ENCODE data around the gene CD247.

CD247 gene

DNA sequence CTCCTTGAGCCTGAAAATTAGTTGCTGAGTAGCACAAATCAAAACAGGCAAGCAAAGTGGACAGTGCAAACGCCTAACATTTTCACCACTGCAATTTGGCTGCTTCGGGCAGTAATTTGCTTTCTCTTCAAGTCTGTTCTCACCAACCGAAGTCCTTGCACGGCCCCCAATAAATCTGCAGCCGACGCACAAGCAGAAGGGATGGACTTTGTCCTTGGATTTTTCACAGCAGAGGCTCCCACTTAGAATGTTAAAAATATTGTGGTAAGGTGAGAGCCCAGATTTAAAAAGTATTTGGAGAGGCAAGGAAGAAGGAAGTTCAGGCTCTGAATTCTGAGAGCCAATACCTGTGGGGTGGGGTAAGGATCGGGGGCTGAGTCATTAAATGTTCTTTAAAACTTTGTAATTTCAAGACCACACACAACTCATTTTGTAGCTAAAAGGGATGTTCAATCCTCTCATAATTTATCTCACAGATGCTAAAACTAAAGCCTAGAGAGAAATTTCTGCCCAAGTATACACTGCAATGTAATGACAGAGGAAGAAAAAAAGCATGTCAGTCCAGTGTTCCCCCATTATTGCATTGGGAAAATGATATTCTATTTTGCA lies 6.2 kb downstream of the CD247 start:
- in situ Hi-C loops (cut with MboI; ENCODE audit: low sequenced_read_pairs): no loop called here

DNA sequence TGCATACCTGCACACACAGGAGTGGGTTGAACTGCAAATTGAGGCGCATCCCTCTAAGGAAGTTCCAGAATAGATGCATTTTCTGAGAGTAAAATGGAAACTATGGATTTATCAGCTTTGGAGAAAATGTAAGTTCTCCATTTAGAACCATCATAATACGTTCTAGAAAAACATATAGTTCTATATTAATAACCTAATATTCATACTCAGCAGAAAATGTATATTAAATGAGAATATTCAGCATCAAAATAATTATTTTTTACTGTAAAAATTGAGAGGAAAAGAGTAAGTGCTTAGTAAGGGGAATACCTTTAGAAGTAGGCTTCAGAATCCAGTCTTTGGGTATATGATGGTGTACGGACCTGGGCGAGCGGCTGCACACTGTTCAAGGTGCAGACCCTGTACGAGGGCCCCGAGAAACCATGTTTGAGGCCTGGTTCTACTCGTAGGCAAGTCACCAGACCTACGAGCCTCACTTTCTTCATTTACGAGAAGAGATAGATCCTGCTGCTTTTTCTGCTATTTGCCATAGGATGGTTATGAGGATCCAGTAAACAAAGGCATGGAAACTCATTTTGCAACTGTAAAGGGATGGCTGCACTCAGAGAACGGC lies 6.8 kb downstream of the CD247 start:
- in situ Hi-C loops (cut with MboI; ENCODE audit: low sequenced_read_pairs): no loop called here

DNA sequence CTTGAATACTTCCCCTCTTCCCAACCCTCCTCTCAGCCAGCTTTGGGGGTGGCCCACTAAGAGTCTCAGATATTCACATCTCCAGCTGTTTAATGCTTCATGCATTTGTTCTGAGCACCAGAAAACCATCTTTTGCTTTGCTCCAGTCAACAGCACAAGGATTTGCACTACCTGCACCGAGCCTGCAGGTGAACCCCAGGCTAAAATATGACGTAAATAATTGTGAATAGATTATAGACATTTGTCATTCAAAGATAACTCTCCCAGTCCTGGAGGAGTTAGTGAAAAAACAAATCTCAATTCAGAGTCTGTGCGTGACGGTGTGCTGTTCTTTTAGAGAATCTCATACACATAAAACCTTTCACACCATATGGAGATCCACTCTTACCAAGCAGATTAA lies 7.4 kb downstream of the CD247 start:
- in situ Hi-C loops (cut with MboI; ENCODE audit: low sequenced_read_pairs): no loop called here

DNA sequence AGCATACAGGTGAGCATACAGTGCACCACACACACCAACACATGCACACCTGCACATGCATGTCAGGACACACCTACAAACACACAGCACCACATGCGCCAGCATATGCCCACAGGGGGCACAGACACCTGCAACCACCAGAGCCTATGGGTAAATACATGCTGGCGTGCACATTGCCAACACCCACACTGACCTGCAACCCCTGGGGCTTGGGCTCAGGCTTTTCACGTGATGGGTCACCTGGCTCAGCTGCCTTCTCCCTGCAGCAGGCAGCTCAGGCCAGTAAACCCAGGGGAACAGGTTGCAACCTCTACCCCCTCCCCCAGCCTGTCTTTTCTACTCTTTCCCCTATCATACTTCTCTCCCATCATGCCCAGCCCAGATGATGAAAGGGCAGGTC lies 8.1 kb downstream of the CD247 start:
- in situ Hi-C loops (cut with MboI; ENCODE audit: low sequenced_read_pairs): no loop called here

DNA sequence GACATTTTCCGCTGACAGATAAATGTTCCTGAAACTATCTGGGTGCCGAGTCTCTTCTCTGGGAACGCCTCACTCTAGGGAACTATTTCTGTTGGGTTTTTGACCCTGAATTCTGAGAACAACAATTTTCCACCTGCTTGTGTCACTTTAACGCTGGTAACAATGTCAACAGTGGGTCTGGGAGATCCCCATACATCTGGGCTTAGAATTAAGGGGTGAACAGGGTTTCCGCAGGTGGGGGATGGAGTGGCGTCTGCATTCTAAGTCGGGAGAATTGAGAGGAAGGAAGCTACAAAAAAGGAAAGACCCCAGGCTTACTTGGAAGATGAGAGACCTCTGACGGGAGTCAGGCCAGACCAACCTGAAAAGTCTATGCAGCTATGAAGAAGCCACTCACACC lies 8.7 kb downstream of the CD247 start:
- in situ Hi-C loops (cut with MboI; ENCODE audit: low sequenced_read_pairs): no loop called here

DNA sequence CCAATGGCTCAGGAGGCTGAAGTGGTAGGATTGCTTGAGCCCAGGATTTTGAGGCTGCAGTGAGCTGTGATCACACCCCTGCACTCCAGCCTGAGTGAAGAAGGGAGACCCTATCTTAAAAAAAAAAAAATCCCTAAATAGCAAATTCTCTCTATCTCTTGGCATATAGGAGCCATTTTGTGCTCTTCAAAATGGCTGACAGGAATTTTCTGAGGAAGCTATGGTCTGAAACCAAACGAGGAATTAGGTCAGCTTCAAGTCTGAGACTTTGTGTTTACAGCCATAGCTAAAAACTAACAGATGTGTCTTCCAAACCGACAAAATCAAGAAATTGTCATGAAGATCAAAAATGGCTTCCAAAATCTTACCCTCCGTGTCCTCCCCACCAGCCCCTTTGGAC lies 10.6 kb downstream of the CD247 start:
- in situ Hi-C loops (cut with MboI; ENCODE audit: low sequenced_read_pairs): no loop called here

DNA sequence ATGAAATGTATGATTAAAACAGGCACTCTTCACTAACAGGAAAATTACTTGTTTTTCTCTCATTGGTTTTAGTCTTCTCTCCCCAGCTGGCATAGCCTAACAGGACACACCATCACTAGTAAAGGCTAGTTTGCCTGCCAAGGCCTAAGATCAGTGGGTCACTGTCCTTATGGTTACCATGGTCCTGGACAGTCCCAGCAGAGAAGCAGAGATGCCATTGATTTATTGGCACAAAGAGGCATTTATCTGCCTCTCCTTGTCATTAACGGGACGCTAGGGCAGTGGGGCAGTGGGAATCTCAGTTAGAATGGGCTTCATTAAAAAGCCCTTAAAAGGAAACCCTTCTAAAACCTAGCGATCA lies 13.9 kb downstream of the CD247 start:
- in situ Hi-C loops (cut with MboI; ENCODE audit: low sequenced_read_pairs): no loop called here

DNA sequence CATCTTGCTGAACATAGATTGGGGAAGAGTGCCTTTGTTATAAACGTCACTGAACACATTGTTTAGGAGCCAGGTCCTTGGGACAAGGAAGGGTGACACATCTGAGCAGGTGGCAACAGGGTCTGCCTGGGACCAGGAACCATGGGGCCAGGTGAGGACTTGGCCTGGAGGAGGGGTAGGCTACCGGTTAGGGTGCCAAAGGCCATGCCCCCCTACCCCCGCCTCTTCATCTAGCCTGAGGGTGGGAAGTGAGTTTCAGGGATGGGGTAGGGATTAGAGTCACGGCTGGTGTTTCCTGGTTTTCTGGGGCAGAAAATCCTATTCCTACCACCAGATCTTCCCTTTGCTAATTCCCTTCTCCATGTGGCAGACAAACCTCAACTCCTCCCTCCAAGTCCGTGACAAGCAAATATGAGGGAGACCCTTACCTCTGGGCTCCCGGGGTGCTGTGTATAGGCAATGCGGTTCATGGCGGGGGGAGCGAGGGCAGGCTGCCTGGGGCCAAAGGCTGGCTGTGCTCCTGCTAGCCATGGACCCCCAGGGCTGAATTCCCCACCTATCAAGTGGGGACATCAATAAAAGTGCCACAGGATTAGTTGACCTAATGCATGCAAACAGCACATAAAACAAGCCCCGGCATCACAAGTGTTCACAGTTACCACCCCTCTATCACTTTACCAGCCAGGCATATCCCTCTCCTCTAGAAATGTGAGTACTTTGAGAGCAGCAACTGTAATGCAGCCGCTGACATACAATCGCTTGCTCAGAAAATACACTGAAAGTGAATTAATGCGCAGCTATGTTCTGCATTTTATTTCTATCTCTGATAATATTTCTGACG lies 14.5 kb downstream of the CD247 start:
- in situ Hi-C loops (cut with MboI; ENCODE audit: low sequenced_read_pairs): no loop called here

DNA sequence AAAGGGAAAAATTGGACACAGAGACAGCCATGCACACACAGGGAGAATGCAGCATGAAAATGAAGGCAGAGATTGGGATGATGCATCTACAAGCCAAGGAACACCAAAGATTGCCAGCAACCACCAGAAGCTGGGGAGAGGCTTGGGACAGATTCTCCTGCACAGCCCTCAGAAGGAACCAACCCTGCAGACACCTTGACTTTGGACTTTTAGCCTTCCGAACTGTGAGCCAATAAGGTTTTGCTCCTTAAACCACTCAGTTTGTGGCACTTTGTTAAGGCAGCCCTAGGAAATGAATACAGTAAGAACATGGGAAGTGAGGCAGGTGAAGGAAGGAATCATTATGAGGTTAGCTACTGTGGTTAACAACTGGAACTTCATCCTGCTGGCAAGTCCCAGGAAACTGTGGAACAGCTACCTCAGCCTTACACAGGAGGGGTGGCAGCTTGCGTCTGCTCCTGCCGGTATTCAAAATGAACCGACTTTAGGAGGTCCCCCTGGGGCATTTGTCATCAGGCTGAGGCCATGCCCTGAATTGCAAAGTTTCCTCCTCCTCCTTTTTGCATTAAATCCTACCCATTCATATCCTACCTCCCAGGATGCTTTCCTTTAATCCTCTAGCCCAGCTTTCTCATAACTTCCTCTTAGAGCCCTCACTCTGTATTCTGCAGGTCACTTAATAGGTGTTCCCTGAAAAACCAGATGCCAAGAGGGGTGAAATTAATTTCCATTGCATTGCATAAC lies 15.4 kb downstream of the CD247 start:
- in situ Hi-C loops (cut with MboI; ENCODE audit: low sequenced_read_pairs): no loop called here

DNA sequence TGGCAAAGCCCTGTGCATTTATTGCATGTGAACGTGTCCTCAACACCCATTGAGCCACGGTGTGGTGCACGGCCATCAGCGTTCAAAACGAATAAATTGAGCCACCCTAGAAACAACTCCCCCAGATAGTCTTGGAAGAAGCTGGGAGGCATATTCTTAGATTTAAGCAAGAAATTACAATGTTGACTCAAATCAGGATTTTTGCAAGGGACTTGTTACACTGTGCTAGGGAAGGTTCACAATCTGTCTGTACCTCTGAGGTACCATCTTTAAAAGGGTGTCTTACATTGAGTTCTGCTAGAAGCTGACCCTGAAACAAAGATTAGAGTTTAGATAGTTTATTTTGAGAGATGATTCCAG lies 16.2 kb downstream of the CD247 start:
- in situ Hi-C loops (cut with MboI; ENCODE audit: low sequenced_read_pairs): no loop called here

DNA sequence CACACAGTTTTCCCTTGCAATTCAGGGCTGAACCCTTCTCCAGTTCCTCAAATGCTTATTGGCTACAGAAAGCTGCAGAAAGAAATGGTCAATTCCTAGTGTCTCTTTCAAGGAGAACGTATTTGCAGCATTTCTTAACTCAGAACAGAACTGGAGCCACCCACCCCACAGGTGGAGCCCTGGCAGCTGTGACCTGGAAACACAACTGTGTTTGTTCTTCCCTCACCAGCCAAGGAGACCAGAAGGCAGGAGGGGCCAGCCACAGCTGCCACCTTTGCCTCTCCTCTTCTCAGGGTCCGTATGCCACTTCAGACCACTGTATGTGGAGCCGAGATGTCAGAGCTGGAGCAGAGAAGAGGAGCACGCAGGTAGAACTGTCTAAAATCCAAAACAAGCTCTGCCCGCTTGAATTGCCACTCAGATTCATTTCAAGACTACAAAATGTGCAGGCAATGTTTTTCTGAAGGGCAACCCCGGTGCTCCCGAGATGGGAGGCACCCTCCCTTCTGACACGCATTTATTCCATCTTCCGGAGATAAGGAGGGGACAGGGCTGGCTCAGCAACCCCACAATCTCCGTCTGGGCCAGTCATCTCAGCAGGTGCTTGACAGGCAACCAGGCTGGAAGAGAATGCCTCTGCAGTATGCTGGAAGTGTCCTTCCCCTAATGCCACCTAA lies 16.7 kb downstream of the CD247 start:
- in situ Hi-C loops (cut with MboI; ENCODE audit: low sequenced_read_pairs): no loop called here

DNA sequence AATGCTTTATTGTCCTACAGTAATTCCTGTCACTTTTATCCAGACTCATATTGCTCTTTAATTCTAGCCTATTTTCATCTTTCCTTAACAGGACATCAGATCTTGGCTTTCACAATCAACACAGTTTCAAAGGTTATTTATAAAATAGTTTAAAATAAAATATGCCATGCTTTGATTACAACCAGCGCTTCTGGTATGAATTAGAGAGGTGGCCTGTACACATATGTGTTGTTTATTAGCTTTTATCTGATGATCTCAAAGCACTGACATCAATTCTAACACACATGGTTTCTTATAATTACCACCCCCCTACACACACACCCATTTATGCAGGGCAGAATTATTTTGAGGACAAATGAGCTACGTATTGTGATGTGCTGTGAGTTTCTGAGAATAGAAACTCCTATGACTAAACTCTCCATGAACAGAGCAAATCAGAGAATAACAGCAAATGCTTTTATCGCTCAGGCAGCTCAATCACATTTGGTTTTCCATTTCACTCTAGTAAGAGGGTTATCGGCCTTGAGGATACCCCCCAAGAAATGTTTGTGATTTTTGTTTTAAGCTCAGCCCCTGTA lies 18.0 kb downstream of the CD247 start:
- in situ Hi-C loops (cut with MboI; ENCODE audit: low sequenced_read_pairs): no loop called here

DNA sequence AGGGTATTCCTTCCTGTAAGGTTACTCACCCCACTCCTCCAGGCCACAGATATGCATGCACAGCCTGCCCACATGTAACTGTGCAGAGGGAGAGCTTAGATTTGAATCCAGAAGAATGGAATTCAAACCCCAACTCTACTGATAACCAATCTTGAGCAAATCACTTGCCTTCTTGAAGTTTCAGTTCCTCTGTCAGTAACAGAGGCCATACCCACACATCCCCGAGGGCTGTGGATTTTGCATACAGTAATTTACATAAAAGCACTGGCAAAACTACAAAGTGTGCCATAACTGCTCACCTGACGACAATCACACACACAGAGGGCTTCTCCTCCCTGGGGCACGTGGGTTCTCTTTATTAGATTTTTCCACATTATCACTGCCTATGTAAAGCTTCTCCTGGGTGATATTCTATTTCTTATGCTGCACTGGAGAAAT lies 18.6 kb downstream of the CD247 start:
- in situ Hi-C loops (cut with MboI; ENCODE audit: low sequenced_read_pairs): no loop called here

DNA sequence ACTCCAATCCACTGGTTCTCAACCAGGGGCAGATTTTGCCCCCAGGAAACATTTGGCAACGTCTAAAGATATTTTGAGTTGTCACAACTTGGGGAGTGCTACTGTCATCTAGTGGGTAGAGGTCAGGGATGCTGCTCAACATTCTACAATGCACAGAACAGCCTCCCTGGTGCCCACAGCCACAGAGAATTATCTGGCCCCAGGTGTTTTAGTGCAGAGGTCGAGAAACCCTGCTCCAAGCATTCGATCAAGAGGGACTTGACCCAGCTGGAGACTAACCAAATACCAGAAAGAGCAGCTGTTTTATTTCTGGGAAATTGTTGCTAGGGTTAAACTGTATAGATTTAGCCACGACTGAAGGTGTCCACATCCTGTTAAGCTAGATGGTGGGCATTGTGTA lies 19.2 kb downstream of the CD247 start:
- in situ Hi-C loops (cut with MboI; ENCODE audit: low sequenced_read_pairs): no loop called here

DNA sequence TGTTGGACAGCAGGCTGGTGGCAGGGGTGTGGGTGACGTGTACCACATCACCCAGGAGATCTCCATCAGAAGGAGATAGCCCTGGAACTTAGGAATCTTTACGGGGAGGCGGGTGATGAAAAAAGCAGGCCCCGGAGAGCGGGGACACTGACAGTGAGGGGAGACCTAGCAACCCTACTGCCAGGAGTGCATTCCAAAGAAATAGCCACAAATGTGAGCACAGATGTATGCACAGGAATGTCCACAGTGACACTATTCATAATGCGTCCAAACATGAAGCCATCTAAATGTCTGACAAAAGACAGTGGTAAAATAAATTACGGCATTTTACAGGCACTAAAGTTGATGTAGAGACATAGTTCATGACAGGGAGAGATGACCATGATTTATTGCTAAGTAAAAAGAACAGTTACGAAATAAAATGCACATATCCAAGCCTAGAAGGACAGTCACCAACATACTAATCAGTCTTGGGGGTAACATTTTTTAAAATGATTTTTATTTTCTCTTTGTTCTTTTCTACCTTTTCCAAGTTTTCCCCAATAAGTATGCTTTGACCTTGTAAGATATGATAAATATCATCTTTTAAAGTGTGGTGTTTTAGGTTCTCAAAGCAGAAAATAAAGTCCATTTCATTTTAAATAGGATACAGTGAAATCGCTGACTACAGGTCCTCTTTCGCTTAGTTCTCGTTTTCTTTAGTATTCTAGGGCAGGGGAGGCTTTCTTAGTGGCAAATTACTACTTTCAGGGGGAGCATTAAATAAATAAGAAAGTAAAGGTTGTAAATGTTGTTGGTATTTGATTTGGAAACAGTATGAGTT lies 21.3 kb downstream of the CD247 start:
- in situ Hi-C loops (cut with MboI; ENCODE audit: low sequenced_read_pairs): no loop called here

DNA sequence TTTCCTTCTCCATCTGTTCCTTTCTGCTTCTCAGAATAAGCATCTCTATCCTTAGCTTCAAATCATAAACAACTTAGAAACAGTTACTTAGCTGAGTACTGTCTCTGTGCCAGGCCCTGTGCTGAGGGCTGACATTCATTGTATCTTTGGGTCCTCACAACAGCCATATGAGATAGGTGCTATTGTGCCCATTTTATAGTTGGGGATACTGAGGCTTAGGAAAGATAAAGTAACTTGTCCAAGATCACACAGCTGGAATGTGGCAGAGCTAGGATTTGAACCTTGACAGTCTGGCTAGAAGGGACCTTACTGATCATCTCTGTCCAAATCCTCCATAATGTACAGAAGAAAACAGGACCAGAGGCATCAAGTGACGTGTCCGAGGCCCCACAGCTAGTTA lies 25.0 kb downstream of the CD247 start:
- in situ Hi-C loops (cut with MboI; ENCODE audit: low sequenced_read_pairs): no loop called here

DNA sequence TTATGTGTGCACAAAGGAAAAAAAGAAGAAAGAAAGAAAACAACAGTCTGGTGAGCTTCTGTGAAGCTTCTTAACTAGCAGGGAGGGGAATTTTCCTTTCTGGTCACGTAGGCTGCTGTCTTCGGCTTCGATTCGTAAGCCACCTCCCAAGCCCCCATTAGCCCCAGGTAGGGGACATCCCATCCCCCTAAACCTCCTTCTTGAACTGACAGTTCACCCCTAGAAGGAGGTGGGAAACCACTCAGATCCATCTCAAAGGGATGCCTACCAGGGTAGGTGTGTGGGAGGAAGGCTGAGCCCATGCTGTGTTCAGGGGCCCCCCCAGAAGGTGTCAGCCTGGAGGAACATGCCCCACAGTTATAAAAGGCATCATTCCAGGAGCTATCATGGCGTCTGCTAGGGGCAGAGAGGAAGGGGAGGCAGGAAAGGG lies 25.8 kb downstream of the CD247 start:
- in situ Hi-C loops (cut with MboI; ENCODE audit: low sequenced_read_pairs): no loop called here

DNA sequence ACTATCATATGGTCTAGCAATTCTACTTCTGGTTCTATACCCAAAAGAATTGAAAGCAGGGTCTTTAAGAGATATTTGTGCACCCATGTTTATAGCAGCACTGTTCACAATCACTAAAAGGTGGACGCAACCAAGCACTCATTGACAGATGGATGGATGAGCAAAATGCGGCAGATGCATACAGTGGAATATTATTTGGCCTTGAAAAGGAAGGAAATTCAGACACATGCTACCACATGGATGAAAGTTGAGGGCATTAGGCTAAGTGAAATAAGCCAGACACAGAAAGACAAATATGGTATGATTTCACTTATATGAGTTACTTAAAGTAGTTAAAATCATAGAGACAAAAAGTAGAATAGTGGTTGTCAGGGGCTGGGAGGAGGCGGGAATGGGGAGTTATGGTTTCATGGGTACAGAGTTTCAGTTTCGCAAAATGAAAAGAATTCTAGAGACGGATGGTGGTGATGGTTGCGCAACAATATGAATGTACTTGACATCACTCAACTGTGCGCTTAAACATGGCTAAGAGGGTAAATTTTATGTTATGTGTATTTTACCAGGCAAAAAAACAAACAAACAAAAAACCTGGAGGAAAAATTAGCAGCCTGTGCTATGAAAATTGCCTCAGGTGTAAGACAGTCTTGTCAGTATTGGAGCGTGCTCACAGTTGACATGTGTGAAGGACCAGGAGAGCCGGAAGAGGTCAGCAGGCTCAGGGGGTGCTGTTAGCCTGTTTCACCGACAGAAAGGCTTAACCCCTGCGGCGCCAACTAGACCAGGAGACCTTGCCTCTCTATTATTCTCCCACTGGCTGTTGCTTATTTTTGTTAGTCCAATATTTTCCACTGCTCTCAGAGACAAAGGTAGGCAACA lies 26.5 kb downstream of the CD247 start:
- in situ Hi-C loops (cut with MboI; ENCODE audit: low sequenced_read_pairs): no loop called here

DNA sequence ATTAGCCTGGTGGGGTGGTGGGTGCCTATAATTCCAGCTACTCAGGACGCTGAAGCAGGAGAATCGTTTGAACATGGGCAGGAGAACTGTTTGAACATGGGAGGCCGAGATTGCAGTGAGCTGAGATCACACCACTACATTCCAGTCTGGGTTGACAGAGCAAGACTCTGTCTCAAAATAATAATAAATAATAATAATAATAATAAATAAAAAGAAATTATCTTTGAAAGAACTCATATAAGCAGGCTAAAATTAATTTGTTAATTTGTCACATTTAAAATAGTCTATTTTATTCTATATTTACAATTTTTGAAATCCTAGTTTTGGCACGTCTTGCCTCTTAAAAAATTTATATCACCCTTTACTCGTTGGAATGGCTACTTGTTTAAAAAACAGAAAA lies 27.6 kb downstream of the CD247 start:
- in situ Hi-C loops (cut with MboI; ENCODE audit: low sequenced_read_pairs): no loop called here

Measured in hTERT RPE-1 (cell line).